ENCODE measurements around the gene ACAD11. TPM values are rescaled to one million over a fixed set of nuclear protein-coding genes. Genes with fewer than 3 reads are reported as not detected.
"Not testable (repeated sequence)": the region's sequence is repeated elsewhere in the genome, so short reads cannot be mapped to it uniquely, and the experiment has no call there.

Gene ACAD11
- polyA plus RNA-seq, 4 donors, result 30.5 to 45.1 (median 34.2) TPM

DNA sequence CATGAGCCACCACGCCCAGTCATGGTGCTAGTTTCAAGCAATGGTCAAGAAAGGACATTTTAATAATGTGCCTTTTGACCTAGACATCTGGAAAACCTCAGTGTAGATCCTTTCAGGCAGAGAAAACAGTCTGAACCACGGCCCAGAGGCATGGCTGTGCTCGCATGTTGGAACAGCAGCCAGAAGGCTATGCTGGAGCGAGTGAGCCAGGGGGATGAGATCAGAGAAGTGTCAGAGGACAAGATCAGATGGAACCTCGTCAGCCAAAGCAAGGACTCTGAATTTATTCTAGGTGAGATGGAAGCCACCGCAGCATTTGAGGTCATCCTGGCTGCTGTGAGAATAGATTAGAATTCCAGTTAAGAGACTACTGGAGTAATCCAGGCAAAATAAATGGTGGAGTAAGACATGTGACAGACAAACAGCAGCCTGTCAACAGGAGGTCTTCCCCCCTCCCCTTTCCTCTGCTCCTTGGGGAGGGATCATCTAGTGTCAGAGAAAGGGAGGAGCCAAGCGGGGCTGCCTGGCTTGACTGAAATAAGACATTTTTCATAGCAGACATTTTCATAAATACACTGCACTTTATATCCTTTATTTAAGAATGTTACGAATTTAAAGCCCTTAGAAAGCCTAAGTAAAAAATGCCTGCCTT is 103.0 kb downstream of the ACAD11 start:
- no peak for DNase-seq (ENCODE audit: low read depth in 4 of 4, low spot score in 3 of 4)

GRCh38 chr3:132556036-132556386 is 103.6 kb downstream of the ACAD11 start:
- DNase-seq (ENCODE audit: low read depth in 4 of 4, low spot score in 3 of 4), result not testable (repeated sequence)

- no peak for DNase-seq (ENCODE audit: low read depth in 4 of 4, low spot score in 3 of 4)
Observed at GRCh38 chr3:132555306-132556035, 104.1 kb downstream of the ACAD11 start.

GRCh38 chr3:132554437-132554836 is 105.2 kb downstream of the ACAD11 start:
- DNase-seq (ENCODE audit: low read depth in 4 of 4, low spot score in 3 of 4), result no peak

DNA sequence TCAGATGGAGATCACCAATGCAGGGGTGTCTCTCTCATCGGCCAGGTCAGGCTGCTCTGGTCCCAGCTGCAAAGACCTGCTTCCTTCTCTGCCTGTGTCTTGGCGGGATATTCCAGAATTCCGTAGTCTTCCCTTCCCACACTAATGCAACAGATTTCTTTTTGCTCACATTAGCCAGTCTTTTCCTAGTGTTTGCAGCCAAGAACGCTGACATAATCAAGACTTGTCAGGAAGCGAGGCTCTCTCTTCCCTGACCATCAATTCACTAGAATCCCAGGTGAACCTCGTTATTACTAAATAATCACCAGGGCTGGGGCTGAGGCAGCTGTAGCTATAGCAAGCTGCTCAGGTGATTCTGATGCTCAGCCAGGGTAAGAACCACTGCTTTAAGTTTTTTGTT is 105.8 kb downstream of the ACAD11 start:
- DNase-seq (ENCODE audit: low read depth in 4 of 4, low spot score in 3 of 4), result no peak

GRCh38 chr3:132550579-132551305 is 108.9 kb downstream of the ACAD11 start:
- DNase-seq (ENCODE audit: low read depth in 4 of 4, low spot score in 3 of 4), result no peak

GRCh38 chr3:132549890-132550578 is 109.6 kb downstream of the ACAD11 start:
- no peak for DNase-seq (ENCODE audit: low read depth in 4 of 4, low spot score in 3 of 4)

GRCh38 chr3:132549169-132549568 is 110.4 kb downstream of the ACAD11 start:
- DNase-seq (ENCODE audit: low read depth in 4 of 4, low spot score in 3 of 4), result no peak

DNA sequence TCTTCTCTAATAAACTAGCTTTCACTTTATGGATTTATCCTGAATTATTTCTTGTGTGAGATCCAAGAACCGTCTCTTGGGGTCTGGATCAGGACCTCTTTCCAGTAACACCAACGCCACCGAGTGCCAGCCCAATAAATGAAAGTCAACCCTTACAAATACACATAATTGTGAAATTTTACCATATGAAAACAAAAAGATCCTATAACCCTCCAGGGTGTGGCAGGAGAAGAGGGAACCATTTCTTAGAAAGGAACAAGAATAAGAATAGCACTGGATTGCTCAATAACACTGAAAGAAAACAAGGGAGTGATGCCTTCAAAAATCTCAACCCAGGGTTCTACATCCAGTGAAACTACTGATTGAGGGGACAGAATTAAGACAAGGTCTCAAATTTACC is 114.1 kb downstream of the ACAD11 start:
- DNase-seq (ENCODE audit: low read depth in 4 of 4, low spot score in 3 of 4), result no peak

GRCh38 chr3:132544130-132544529 is 115.5 kb downstream of the ACAD11 start:
- no peak for DNase-seq (ENCODE audit: low read depth in 4 of 4, low spot score in 3 of 4)

DNA sequence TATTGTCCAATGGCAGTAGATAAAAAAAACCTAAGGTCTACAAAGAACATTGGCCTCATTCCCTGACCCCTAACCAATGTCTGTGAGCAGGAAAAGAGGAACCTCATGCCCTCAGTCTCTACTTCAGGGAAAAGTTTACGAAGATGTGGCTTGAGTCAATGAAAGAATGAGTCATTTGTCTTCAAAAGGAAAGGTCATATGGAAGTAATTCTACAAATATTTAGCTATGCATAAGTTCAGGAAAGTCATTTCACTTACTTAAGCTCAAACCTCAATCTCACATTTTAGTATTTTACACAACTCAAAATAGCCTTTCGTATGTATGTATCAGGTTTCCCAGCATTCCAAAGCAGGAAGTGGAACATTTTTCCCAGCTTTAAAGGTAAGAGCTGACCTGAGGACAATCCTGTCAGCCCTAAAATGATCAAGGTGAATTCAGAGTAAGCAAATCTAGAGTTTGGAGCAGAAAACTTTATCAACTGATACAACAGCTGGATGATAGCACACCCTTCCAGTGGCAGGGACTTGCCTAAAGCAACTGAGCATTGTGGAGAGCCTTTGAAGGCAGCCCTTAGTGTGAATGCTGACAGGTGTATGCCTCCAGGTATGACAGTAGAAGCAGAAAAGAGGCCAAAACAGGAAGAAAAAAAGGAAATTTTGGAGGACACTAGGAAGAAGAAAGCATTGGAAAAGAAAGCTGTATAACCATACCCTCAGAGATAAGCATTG is 116.4 kb downstream of the ACAD11 start:
- no peak for DNase-seq (ENCODE audit: low read depth in 4 of 4, low spot score in 3 of 4)

DNA sequence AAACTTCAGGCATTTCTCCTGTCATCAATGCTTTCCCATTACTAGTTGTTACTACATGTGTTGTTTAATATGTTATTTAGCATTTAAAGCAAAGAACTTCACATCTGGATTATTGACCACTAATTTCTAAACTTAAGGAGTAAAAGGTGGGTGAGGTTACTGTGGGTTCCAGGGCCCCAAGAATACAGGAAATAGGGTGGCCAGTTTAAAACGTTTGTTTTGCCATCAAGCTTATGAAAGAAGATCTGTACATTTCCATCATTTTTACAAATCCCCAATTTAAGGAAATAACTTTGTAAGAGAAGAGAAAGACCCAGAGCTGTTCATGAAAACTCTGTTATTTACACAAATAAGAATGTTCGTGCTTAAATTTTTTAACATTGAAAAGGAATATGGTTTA is 117.0 kb downstream of the ACAD11 start:
- DNase-seq (ENCODE audit: low read depth in 4 of 4, low spot score in 3 of 4), result no peak

DNA sequence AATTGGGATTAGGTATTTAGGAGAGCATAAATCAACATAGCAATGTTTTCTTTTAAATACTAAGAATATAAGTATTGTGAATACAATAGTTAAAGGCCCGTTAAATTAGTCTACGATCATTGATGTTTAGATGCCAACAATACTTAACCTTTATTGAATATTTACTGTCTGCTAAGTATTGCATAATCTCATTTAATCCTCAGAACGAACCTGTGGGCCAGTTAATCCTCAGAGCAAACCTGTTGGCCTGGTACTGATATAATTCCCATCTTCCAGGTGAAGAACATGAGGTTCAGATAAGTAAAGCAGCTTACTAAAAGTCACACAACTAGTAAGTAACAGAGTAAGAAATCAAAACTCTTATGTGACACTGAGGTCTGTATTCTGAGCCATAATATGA is 119.9 kb downstream of the ACAD11 start:
- no peak for DNase-seq (ENCODE audit: low read depth in 4 of 4, low spot score in 3 of 4)

- DNase-seq (ENCODE audit: low read depth in 4 of 4, low spot score in 3 of 4), result no peak
Observed at GRCh38 chr3:132538072-132538471, 121.5 kb downstream of the ACAD11 start.

DNA sequence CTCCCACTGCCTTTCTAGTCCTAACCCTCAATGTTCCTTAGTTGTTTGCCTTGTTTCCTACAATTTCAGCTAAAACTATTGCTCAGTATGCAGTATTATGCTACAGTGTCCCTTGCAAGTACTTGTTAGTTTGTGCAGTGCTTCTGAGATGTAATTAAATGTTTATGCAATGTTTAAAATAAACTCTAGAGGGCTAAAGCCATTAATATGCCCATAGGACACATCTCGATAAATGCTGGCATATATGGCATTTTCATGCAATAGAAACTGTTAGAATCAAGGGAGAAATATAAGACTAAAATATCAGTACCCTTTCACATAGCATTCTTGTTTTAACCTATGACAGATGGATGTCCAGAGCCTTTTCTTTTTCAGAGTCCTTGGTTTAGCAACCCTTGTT is 122.3 kb downstream of the ACAD11 start:
- DNase-seq (ENCODE audit: low read depth in 4 of 4, low spot score in 3 of 4), result no peak

- DNase-seq (ENCODE audit: low read depth in 4 of 4, low spot score in 3 of 4), result no peak
Observed at GRCh38 chr3:132536442-132537153, 123.0 kb downstream of the ACAD11 start.

GRCh38 chr3:132535575-132536441 is 123.8 kb downstream of the ACAD11 start:
- peak; percentile 39 to 44 (median 42) for DNase-seq (ENCODE audit: low read depth in 4 of 4, low spot score in 3 of 4)

- DNase-seq (ENCODE audit: low read depth in 4 of 4, low spot score in 3 of 4), result no peak
Observed at GRCh38 chr3:132530624-132531023, 129.0 kb downstream of the ACAD11 start.

DNA sequence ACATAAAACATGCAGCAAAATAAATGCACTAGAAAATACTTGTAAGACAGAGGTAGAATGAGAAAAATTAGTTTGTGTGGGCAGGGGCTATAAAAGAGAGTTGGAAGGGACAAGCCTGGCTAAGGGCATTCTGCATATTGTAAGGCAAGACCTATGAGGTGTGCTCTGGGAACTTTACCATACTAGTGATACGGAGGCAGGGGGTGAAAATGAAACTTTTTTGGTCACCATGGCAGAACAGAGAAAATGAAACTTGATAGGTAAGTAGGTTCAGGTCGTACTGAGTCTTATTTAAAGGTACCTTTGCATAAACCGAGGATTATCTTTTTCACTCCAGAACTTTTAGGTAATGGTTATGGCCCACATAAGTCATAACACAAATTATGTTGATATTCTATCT is 137.3 kb downstream of the ACAD11 start:
- no peak for DNase-seq (ENCODE audit: low read depth in 4 of 4, low spot score in 3 of 4)

Data from right renal pelvis (tissue), 4 donors.